ENCODE measurements around the gene OR11A1.
"Not testable (repeated sequence)": the region's sequence is repeated elsewhere in the genome, so short reads cannot be mapped to it uniquely, and the experiment has no call there.

The OR11A1 gene

GRCh38 chr6:29477923-29478450 is 21.1 kb upstream of the OR11A1 start:
- DNase-seq = no peak

- no peak for DNase-seq
These were observed 18.1 kb upstream of the OR11A1 start for GRCh38 chr6:29474996-29475395.

- DNase-seq = no peak
These were observed 9.4 kb upstream of the OR11A1 start for GRCh38 chr6:29466241-29466640.

GRCh38 chr6:29465801-29466200 is 8.9 kb upstream of the OR11A1 start:
- DNase-seq = no peak

GRCh38 chr6:29465279-29465678 is 8.4 kb upstream of the OR11A1 start:
- DNase-seq = no peak

GRCh38 chr6:29462022-29462421 is 5.2 kb upstream of the OR11A1 start:
- DNase-seq = no peak

GRCh38 chr6:29461021-29461814 is 4.3 kb upstream of the OR11A1 start:
- DNase-seq = no peak

GRCh38 chr6:29451471-29452193 is 5.2 kb downstream of the OR11A1 start:
- no peak for DNase-seq

GRCh38 chr6:29447670-29448069 is 9.2 kb downstream of the OR11A1 start:
- no peak for DNase-seq

GRCh38 chr6:29444031-29444430 is 12.8 kb downstream of the OR11A1 start:
- not testable (repeated sequence) for DNase-seq

GRCh38 chr6:29442719-29443118 is 14.2 kb downstream of the OR11A1 start:
- DNase-seq = no peak

- DNase-seq = no peak
These were observed 17.9 kb downstream of the OR11A1 start, which contains the start of gene OR10C1 for GRCh38 chr6:29439006-29439405. OR10C1 (plus strand) TSS chr6:29439306; CDS start chr6:29440016, 710 bp downstream.

- DNase-seq = not testable (repeated sequence)
These were observed 20.1 kb downstream of the OR11A1 start for GRCh38 chr6:29436730-29437129.

GRCh38 chr6:29426654-29427053 is 30.2 kb downstream of the OR11A1 start:
- DNase-seq = no peak

- no peak for DNase-seq
These were observed 31.8 kb downstream of the OR11A1 start for GRCh38 chr6:29425075-29425474.

- no peak for DNase-seq
These were observed 32.3 kb downstream of the OR11A1 start for GRCh38 chr6:29424575-29424974.

- DNase-seq = no peak
These were observed 32.7 kb downstream of the OR11A1 start for GRCh38 chr6:29424168-29424567.

- no peak for DNase-seq
These were observed 37.4 kb downstream of the OR11A1 start for GRCh38 chr6:29419516-29419915.

GRCh38 chr6:29414588-29414987 is 42.3 kb downstream of the OR11A1 start, which contains the start of gene OR12D1:
OR12D1 (plus strand) TSS chr6:29414928.
- no peak for DNase-seq

- DNase-seq = no peak
These were observed 53.1 kb downstream of the OR11A1 start for GRCh38 chr6:29403801-29404200.

- DNase-seq = no peak
These were observed 57.3 kb downstream of the OR11A1 start for GRCh38 chr6:29399525-29399924.

GRCh38 chr6:29395331-29395730 is 61.5 kb downstream of the OR11A1 start, which contains the start of gene OR12D2:
OR12D2 (plus strand) TSS chr6:29395631; CDS start chr6:29396700, 1,069 bp downstream.
- no peak for DNase-seq

- DNase-seq = no peak
These were observed 68.3 kb downstream of the OR11A1 start for GRCh38 chr6:29388533-29388932.

- DNase-seq = no peak
These were observed 80.9 kb downstream of the OR11A1 start for GRCh38 chr6:29376003-29376402.

Measured in CD4-positive, alpha-beta T cell treated with Interleukin-17A for 1 hour (primary cell).